HG02571 (cell line): Measurements from ENCODE around the gene ZSCAN2.
A peak's percentile ranks its signal among the peaks of the same experiment; 100 is the strongest.
"Not testable (repeated sequence)": the region's sequence is repeated elsewhere in the genome, so short reads cannot be mapped to it uniquely, and the experiment has no call there.

Experiments used
- ATAC-seq: cut with Tn5 transposase; IDR thresholded peaks from one replicate; pipeline ENCODE4 v1.9.1; 2021; ENCODE audit warnings: mild to moderate bottlenecking, moderate library complexity; ENCODE audit not compliant: unreplicated experiment

ZSCAN2 gene

GRCh38 chr15:84600687-84601554 lies at the start of gene ZSCAN2:
TSS of gene ZSCAN2 (plus strand) at chr15:84601009. CDS start at chr15:84603928, 2,919 bp downstream.
- ATAC-seq, result peak; percentile 94

GRCh38 chr15:84551624-84552023 lies 49.2 kb upstream of the ZSCAN2 start:
- not testable (repeated sequence) for ATAC-seq

GRCh38 chr15:84552896-84553295 lies 47.9 kb upstream of the ZSCAN2 start:
- no peak for ATAC-seq

- ATAC-seq, result not testable (repeated sequence)
Measured at GRCh38 chr15:84556690-84557089, 44.1 kb upstream of the ZSCAN2 start.

- ATAC-seq, result not testable (repeated sequence)
Measured at GRCh38 chr15:84568021-84568420, 32.8 kb upstream of the ZSCAN2 start.

GRCh38 chr15:84570164-84570735 lies 30.6 kb upstream of the ZSCAN2 start:
- ATAC-seq, result no peak

GRCh38 chr15:84572231-84572630 lies 28.6 kb upstream of the ZSCAN2 start:
- no peak for ATAC-seq

- no peak for ATAC-seq
Measured at GRCh38 chr15:84575493-84575892, 25.3 kb upstream of the ZSCAN2 start.

- ATAC-seq, result not testable (repeated sequence)
Measured at GRCh38 chr15:84577891-84578290, 22.9 kb upstream of the ZSCAN2 start.

GRCh38 chr15:84579261-84579721 lies 21.5 kb upstream of the ZSCAN2 start:
- not testable (repeated sequence) for ATAC-seq

- ATAC-seq, result not testable (repeated sequence)
Measured at GRCh38 chr15:84581676-84582428, 19.0 kb upstream of the ZSCAN2 start.

- no peak for ATAC-seq
Measured at GRCh38 chr15:84582583-84583157, 18.1 kb upstream of the ZSCAN2 start.

GRCh38 chr15:84583921-84584320 lies 16.9 kb upstream of the ZSCAN2 start:
- ATAC-seq, result not testable (repeated sequence)

- no peak for ATAC-seq
Measured at GRCh38 chr15:84586696-84587095, 14.1 kb upstream of the ZSCAN2 start.

GRCh38 chr15:84588053-84588874 lies 12.5 kb upstream of the ZSCAN2 start:
- ATAC-seq, result peak; percentile 90

- ATAC-seq, result no peak
Measured at GRCh38 chr15:84590406-84590805, 10.4 kb upstream of the ZSCAN2 start.

GRCh38 chr15:84591815-84592214 lies 9.0 kb upstream of the ZSCAN2 start:
- no peak for ATAC-seq

- ATAC-seq, result no peak
Measured at GRCh38 chr15:84594617-84595290, 6.1 kb upstream of the ZSCAN2 start.

- ATAC-seq, result no peak
Measured at GRCh38 chr15:84595660-84596059, 5.1 kb upstream of the ZSCAN2 start.

- ATAC-seq, result no peak
Measured at GRCh38 chr15:84597296-84597695, 3.5 kb upstream of the ZSCAN2 start.
